ENCODE data around the gene SYTL1.
"Not testable (repeated sequence)": the region's sequence is repeated elsewhere in the genome, so short reads cannot be mapped to it uniquely, and the experiment has no call there.

Gene SYTL1

DNA sequence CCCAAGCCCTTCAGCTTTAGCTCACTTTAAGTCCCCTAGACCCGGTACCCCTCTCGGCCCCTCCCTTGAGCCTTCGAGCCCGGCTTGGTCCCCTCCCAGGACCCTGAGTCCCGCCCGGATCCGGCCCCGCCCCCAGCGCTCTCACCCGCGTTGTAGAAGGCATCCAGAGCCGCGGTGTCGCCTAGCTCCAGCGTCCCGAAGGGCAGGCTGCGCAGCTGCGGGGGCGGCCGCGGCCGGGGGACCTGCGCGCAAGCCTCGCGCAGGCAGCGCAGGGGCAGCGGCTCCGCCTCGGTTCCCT lies 24.2 kb downstream of the SYTL1 start:
- peak; percentile 64 to 71 for DNase-seq

DNA sequence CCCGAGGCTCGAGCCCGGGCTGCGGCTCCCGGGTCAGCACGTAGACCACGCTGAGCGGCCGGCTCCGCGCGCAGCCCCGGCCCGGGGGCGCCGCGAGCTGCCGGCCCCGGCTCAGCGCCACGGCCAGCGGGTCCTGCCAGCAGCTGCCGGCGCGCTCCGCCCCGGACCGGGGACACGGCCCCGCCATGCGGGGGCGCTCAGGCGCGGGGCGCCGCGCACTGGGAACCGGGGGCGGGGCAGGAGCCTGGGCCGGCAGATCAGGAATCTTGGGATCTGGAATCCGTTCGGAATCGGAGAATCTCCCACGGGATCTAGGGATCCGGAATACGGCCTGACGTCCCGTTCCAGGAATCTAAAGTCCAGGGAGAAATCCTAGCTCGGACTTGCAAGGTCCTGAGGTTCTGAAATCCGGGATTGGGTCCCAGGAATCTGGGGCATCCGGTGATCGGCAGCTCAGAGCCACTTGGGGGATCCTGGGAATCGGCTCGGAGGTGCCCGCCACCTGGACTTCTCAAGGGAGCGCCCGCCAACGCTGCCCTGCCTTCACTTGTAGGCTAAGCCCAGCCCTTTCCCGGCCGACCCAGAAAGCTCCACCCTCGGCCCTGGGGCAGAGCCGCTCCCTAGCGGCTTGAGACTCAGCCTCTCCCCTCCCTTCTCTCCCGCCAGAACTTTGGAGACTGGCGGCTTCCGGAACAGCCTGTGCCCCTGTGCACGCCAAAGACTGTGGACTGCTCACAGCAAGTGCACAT lies 24.8 kb downstream of the SYTL1 start, which contains the start of gene MAP3K6:
TSS of gene MAP3K6 (minus strand) at position 551 of the 749 bp plus-strand sequence. CDS start at position 187, 364 bp downstream.
- DNase-seq: peak; percentile 36 to 37

DNA sequence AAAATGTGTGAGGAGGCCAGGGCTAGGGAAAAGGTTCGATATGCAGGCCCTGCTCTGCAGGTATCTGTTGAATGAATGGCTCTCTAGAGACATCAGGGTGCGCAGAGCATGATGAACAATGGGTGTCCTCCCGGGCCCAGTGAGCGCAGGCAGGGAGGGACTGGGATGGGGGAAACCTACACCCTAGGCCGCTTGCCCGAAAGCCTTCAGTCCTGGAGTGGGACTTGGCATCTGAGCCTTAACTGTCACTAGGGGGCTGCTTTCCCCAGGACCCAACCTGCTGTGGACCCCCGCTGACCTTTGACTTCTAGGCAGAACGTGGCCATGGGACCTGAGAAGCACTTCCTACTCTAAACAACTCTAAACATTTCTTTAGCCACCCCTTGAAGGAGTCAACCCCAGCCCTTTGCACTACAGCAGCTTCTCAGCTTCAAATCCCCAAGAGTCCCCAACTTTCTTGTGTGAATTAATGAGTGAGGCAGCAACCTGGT lies 25.4 kb downstream of the SYTL1 start:
- DNase-seq: no peak

DNA sequence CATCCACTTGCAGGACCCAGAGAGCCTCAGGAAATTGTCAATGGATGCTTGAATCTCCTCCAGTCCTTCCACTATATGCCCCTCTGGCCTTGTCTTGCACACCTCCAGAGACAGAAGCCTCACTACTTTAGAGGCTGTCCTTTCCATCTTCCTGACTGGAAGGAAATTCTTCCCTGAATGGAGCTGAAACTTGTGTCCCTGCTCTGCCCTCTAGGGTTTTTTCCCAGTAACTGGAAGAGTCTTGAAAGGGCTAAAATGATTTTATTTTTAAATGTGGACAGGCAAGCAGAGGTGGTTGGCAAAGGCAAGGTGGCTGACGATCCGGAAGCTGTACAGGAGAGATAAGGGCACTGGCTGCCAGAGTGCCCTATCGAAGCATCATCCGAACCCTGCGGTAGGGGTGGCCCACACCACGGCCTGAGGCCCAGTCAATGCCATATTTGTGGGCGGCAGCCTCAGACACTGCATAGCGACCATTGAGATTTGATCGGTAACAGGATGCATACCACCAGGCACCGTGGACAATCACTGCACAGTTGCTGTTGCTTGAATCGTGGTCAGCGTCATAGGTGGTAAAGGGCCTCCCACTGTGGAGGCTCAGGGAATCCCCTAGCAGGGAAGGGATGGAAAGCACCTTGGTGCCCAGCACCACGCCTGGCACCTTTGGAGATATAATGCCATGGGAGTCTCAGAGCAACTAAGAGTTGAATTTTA lies 27.2 kb downstream of the SYTL1 start:
- peak in 1 of 2 donors; percentile 20 for DNase-seq

DNA sequence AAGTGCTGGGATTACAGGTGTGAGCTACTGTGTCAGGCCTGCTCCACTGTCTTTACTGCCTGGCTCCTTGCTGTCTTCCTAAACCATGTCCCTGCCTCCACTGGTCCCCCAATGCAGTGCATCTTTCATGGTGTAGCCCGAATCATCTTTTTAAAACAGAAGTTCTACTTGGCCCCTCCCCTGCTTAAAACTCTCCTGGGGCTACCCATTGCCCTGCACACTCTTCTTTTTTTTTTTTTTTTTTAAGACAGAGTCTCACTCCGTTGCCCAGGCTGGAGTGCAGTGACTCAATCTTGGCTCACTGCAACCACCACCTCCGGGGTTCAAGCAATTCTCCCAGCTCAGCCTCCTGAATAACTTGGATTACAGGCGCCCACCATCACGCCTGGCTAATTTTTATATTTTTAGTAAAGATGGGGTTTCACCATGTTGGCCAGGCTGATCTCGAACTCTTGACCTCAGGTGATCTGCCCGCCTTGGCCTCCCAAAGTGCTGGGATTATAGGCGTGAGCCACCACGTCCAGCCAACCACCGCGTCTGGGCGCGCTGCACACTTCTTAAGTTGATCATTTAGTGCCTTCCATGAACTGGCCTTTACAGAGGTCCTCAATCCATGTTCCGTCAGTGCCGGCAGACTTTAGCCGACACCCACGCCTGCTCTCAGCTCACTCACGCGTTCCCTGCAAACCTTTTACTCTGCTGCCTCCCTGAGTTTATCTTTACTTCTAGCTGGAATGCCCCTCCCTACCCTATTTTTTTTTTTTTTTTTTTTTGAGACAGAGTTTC lies 30.4 kb downstream of the SYTL1 start:
- DNase-seq: no peak

DNA sequence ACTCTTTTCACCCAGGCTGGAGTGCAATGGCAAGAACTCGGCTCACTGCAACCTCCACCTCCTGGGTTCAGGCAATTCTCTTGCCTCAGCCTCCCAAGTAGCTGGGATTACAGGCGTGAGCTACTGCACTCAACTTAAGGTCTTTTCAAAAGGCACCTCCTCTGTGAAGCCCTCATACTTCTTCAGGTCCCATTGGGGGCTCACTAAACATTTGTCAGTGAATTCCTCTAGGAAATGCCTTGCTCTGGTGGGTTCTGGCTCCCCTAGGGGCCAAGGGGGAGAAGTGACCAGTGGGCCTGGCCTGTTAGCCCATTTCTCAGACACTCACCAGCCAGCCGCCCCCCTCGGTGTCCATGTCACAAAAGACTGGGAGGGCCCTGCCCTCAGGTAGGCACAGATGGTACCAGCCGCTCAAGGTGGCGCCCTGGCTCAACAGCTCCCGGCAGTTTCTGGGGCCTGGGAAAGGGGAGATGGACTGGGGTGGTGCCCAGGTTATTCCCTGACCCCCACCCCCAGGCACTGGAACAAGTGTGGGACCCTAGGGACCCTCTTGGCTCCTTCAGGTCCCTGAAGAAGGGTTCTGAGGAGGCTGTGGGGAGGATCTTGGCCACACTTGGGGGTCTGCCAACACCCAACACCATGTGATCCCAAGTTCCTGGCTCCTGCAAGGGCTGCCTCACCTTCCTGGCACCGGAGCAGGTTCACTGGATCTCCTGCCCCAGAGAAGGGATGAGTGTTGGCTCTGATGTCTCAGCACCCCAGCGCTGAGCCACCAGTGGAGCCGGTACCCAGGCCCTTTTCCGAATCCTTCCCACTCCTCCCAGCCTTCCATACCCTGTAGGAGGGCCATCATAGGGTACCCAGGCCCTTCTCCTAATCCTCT lies 31.2 kb downstream of the SYTL1 start:
- DNase-seq: no peak

DNA sequence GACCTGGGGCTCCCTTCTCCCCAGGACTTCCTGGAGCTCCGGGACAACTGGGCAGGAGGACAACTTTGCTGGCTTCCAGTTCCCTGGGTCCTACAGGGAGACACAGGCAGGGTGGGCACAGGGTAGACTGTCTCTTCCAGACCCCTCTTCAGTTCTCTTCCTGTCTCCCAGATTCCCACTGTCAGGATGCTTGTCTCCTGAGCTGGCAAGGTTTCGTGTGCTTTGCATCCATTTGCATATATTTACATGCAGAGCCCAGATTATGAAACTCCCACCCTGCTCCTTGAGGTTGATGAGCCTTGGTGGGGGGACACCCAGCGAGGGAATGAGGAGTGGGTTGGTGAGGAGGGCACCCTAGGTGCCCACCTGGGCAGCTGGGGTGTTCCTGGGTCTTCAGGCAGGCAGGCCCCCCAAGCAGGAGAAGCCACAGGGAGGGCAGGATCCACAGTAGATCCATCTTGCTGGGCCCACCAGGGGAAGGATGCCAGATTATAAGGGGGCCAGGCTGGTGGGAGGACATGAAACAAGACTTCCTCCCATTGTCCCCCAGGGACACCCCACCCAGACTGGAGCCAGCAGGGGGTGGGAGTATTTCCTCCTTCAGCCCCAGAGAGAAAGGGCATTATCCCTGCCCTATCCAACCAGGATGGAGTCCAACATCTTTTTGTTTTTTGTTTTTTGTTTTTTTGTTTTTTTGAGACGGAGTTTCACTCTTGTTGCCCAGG lies 32.7 kb downstream of the SYTL1 start, which contains the start of gene FCN3:
TSS of gene FCN3 (minus strand) at position 463 of the 725 bp plus-strand sequence. CDS start at position 457, 6 bp downstream.
- DNase-seq: no peak

DNA sequence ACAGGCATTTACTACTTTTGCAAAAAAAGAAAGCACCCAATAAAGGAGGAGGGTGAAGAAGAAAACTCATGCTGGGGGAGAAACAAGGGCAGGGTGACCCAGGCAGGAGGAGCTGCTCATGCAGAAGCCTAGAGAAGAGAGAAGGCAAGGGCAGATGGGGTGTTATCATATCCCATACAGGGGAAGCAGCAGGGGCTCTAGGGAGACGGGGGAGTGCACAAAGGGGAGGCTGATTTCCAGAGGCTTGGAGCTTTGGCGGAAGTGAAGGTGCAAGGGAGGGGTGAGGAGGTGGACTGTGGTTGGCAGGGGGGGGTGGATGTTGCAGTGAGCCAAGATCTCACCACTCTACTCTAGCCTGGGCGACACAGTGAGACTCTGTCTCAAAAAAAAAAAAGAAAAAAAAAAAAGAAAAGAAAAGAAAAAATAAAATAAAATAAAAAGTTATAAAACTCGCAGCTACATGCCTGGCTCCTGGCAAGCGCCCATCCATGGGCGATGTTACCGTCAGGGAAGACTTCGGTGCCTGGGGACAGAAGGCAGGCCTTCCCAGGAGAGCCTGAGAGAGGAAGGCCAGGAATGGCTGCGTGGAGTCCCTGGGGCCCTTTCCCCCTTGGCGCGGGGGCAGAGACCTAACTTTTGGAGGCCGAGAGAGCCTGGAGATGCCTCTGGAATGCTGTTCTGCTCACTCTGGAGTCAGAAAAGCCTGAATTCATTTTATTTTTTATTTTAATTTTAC lies 36.1 kb downstream of the SYTL1 start:
- DNase-seq: no peak

DNA sequence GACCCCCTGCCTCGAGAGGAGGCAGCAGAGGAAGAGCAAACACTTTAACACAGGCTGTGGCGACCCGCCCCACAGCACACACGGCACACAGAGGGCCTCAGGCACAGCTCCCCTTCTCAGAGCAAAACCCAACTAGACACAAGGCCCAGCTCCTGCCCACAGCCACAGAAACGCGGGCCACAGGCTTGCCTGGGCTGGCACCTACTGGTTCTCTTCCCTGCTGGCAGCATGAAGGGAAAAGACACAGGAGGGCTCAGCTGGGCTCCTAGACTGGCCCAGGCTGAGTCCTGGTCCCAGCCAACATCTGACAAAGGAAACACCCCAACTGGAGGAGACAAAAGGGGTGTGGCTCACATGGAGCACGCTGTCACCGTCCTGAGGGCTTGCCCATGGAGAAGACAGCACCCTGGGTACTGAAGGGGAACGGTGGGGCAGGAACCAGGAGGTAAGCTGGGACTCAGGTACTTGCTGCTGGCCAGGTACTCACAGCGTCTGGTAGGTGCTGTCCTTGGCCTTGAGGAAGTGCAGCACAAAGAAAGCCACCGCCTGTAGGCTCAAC lies 37.8 kb downstream of the SYTL1 start:
- no peak for DNase-seq

DNA sequence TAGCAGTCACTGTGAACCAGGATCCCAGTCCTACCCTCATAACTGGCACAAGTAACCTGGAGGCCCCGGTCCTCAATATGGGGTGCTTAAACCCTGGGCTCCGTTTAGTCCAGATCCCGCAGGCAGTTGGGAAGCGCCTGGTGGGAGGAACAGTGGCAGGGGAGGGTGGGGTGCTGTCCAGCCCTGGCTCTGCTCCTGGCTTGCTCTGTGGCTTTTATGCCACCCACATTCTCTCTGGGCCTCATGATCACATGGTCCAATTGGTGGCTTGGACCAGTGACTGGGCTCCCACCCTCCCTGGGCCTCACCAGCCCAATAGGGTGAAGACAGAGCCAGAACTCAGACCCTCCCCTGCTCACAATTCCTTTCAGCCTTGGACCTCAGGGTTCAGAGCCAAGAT lies 38.4 kb downstream of the SYTL1 start:
- DNase-seq: no peak

DNA sequence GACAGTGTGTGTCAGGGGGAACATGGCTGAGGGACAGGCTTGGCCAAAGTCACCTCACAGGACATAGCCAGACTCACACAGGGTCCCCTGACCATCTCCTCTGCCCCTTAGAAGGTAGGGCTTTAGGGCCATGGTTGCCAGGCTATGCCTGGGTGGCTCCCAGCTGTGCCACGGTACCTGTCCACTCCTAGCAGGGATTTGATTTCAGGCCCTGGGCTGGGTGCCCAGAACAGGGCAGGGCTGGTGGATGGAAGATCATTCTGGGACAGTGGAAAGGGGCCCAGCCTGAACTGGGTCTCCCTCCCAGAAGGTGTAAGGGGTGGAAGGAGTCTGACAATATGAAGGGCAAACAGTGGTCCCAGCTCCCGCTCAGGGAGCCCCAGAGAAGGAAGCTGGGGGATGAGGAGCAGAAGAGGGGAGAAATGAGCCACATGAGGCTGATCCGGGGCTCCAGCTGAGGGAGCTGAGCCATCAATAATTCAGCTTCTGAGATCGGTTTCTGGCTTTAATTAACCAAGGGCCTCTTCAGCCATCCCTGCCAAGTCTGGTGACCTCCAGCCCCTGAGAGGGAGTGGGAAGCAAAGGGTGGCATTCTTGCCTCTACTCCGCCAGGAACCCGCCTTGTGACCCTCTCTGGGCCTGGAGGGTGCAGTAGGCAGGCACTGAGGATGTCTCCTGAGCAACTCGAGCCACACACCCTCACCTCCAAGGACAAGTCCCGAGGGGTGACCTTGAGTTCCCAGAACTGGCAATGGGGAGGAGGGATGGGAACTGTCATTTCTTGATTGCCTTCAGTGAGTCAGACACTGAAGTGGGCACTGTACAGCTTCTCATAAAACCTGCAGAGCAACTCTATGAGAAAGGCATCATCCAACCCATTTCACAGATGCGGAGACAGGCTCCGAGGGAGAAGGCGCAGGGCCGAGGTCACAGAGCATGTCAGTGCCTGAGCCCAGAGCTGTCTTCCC lies 39.2 kb downstream of the SYTL1 start:
- no peak for DNase-seq

DNA sequence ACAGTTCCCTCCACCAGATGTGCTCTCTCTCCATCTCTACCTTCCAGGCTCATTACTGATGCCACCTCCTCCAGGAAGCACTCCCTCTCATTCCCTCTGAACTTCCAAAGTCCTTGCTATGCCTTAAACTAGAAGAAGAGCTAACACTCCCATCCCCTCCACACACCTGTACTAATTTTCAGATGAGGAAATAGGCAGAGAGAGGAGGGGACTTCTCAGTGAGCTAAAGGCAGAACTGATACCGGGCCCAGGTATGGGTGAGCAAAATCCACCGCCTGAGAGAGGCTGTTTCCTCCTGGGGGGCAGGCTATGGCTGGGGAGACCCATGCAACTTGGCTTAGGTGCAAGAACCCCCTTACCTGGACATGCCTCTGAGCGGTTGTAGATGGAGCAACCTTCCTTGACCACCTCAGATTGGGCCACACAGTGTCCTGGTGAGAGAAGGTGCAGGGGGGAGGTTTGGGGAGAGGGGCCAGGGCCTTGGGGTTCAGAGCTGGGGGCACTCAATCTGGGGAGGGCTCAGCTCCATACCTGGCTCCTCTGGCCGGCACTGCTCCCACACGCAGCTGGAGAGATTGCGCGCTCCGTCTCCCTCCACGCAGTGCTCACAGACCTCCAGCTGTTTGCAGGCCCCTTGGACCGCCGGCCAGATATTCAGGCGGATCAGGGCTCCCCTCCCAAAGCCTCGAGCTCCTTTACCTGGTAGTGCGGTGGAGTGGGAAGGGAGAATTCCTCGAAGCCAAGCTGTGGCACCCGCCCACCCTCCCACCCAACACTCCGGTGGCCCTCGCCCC lies 40.3 kb downstream of the SYTL1 start:
- DNase-seq: no peak

DNA sequence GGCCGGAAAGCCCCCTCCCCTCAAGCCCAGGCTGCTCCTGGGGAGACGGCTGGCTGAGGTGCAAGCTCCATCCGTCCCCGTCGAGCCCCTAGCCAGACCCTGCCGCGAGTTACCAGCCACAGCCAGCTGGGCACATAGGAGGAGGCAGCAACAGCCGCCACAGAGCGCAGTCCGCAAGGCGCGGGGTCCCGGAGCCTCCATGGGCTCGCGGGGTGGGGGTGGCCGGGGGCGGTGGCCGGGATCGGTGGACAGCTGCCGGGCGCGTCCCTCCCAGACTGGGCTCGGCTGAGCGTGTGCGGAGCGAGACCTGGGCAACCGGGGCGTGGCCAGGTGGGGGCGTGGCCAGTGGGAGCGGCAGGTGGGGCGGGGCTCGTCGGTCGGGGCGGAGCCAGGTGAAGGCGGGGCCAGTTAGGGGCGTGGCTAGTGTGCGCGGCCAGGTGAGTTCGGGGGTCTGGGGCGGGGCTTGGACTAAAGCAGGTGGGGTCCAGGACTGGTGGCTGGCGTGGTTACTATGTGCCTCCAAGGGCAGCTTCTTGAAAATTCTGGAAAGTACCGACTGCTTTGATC lies 41.3 kb downstream of the SYTL1 start, which contains the start of gene CD164L2:
TSS of gene CD164L2 (minus strand) at position 295 of the 567 bp plus-strand sequence. CDS start at position 201, 94 bp downstream.
- peak; percentile 25 to 43 for DNase-seq

DNA sequence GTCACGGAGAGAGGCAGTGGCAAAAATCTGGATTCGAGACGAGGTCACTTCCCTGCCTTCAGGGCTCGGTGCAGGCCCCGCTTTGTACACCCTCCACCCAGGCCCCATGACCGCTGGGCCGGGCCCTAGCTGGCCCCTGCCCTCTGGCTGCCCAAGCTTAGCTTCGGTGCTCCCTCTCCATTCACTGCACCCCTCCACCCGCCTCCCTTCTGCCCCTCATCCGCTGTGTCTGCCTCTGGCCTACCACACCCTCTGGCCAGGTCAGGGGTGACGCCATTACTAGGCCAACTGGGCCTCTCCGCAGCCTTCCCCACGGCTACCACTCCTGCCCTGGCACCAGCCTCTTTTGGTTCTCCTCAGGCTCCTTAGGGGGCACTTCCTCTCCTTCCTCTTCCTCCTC lies 41.8 kb downstream of the SYTL1 start:
- DNase-seq: no peak

DNA sequence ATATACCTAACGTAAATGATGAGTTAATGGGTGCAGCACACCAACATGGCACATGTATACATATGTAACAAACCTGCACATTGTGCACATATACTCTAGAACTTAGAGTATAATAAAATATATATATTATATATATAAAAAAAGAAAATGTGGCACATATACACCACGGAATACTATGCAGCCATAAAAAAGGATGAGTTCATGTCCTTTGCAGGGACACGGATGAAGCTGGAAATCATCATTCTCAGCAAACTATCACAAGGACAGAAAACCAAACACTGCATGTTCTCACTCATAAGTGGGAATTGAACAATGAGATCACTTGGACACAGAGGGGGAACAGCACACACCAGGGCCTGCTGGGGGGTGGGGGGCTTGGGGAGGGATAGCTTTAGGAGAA lies 43.0 kb downstream of the SYTL1 start:
- not testable (repeated sequence) for DNase-seq

DNA sequence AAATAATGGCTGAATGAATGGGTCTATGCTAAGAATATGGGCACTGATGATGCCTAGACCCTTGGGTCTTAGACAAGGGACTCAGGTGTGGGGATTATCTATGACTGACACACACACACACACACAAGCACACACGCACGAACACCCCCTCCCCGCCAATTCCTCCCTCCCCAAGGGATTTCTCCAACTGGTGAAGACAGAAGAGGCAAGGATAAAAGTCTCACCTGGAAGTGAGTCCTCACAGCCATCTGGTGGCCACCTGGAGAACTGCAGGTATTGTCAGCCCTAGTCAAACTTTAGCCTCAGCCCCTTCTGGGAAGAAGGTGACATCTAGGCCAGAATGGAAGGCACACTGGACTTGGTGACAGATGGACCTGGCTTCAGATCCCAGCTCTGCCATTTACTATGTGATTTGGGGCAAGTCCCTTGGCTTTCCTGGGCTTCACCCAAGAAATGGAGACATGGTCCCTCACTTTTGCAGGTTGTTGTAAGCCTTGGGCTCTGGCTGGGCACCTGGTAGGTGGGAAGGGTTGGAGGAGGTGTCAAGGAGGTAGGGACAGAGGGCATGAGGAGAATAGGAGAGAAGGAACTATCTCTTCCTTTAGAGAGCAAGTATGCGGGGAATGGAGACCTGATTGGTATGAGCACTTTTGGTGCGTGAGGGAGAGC lies 46.6 kb downstream of the SYTL1 start:
- peak; percentile 67 to 77 for DNase-seq

DNA sequence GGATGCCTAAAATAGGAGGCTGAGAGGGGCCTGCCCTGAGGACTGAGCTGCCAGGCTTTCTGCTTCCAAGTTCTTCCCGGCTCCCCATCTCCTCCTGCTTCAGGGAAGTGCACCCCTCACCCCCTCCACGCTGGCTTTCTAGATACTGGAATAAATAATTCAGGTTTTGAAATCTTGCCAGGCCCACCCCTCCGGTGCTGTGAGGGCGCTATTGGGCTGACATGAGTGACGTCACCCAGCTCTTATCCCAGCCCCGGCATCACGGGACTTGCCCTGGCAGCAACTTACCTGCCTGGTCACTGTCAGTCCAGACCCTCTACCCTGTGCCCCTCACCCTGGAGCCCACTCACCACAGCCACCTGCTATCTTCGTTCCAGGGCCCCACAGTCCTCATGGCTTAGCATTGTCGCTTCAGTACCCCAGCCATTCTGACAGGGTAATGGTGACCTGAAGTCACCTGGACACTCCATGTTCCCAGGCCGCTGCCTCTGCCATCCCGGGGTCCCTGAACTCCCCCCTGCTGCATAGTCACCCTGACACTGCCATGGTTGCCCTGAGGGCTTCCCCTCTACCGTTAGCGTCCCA lies 49.8 kb downstream of the SYTL1 start:
- peak; percentile 46 to 53 for DNase-seq

Data from CD4-positive, alpha-beta T cell treated with Interleukin-1 beta for 1 hour (primary cell).